HEK293T (cell line): ENCODE measurements around the gene CEP164.

Experiments
- SP1 ChIP-seq: fragments of 450-650 bp; IDR thresholded peaks from 2 replicates; pipeline ENCODE4 v1.6.1; 2017
- TARDBP ChIP-seq: fragments of 450-650 bp; IDR thresholded peaks from 2 replicates; pipeline ENCODE4 v1.6.1; 2016

DNA sequence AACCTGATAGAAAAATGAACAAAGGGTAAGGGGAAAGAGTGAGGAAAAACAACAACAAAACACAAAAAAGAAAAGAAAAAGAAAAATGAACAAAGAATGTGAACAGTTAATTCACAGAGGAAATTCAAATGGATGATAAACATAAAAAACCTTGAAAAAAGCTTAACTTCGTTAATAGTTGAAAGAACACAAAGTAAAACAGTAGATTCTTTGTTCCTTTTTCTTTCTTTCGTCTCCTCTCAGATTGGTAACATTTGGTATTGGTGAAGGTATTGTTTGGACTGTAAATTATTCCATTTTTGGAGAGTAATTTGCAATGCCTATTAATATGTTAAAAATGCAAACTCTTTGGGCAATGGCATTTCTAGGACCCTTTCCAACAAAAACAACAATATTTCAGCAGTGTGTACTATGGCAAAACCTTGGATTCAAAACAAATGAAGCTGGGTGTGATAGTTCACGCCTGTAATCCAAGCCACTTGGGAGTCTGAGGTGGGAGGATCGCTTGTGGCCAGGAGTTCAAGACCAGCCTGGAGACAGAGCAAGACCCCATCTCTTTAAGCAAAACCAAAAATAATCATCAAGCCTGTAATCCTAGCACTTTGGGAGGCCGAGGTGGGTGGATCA lies 8.3 kb upstream of the CEP164 start:
- TF ChIP-seq TARDBP, result no peak
- TF ChIP-seq SP1, result no peak
